ENCODE data around the gene TBATA. TPM values are rescaled to one million over a fixed set of nuclear protein-coding genes. Genes with fewer than 3 reads are reported as not detected.

The TBATA gene
- total and polyA plus RNA-seq, 4 donors = not detected

DNA sequence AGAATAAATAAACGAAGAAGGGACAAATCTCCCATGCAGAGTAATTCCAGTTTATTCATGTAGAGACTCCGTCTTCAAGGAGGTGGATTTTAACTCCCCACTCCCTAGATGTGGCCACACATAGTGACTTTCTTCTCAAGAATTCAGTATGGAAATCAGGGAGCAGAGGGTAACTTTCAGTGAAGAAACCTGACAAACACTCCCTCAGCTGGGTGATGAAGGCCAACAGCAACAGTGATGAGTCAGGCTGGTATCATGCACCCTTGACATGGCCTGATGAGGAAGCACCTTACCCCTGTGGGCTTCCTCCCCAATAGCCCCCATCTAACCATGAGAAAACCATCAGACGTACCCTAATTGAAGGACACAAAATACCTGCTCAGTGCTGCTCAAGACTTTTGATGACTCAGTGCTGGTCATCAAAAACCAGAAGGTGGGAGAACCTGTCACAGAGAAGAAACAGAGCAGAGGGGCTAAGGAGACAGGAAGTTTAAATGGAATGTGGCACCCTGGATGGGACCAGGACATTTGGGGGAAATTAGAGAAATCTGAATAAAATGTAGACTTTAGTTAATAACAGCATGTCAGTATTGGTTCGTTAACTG is 62.3 kb downstream of the TBATA start (continued):
- TF ChIP-seq, protein P1, sequence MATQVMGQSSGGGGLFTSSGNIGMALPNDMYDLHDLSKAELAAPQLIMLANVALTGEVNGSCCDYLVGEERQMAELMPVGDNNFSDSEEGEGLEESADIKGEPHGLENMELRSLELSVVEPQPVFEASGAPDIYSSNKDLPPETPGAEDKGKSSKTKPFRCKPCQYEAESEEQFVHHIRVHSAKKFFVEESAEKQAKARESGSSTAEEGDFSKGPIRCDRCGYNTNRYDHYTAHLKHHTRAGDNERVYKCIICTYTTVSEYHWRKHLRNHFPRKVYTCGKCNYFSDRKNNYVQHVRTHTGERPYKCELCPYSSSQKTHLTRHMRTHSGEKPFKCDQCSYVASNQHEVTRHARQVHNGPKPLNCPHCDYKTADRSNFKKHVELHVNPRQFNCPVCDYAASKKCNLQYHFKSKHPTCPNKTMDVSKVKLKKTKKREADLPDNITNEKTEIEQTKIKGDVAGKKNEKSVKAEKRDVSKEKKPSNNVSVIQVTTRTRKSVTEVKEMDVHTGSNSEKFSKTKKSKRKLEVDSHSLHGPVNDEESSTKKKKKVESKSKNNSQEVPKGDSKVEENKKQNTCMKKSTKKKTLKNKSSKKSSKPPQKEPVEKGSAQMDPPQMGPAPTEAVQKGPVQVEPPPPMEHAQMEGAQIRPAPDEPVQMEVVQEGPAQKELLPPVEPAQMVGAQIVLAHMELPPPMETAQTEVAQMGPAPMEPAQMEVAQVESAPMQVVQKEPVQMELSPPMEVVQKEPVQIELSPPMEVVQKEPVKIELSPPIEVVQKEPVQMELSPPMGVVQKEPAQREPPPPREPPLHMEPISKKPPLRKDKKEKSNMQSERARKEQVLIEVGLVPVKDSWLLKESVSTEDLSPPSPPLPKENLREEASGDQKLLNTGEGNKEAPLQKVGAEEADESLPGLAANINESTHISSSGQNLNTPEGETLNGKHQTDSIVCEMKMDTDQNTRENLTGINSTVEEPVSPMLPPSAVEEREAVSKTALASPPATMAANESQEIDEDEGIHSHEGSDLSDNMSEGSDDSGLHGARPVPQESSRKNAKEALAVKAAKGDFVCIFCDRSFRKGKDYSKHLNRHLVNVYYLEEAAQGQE (IDR thresholded peaks at IDR 0.05) = no peak

Small RNA genes lying within 50 kb of the gene (small RNA-seq; reads per million reads assigned to genes)
- not detected for gene RPS26P40

Other genes with a start within 250 kb of the TBATA start
- 1 to 10 TPM; 2.8 TPM for gene PRF1, start 182.6 kb downstream of the TBATA start, total RNA-seq
- gene PRF1, start 182.6 kb downstream of the TBATA start, polyA plus RNA-seq = 1 to 10 TPM; 2.5 to 3.1 TPM
- gene ADAMTS14, start 112.9 kb downstream of the TBATA start, total RNA-seq = under 1 TPM; 0.09 to 0.33 TPM
- gene ADAMTS14, start 112.9 kb downstream of the TBATA start, polyA plus RNA-seq = under 1 TPM; 0.13 to 0.14 TPM
- 10 to 100 TPM; 20.5 to 37.1 TPM for gene SGPL1, start 30.6 kb upstream of the TBATA start, total RNA-seq
- 10 to 100 TPM; 11.8 to 13.1 TPM for gene SGPL1, start 30.6 kb upstream of the TBATA start, polyA plus RNA-seq
- 10 to 100 TPM; 72.0 to 99.8 TPM for gene PCBD1, start 103.2 kb upstream of the TBATA start, total RNA-seq
- 100 to 1,000 TPM; 243 to 458 TPM for gene PCBD1, start 103.2 kb upstream of the TBATA start, polyA plus RNA-seq

Measured in liver (tissue), 6 donors.